Small intestine (tissue), 7 donors: Measurements from ENCODE around the gene ADGRL3. TPM values are rescaled to one million over a fixed set of nuclear protein-coding genes. Genes with fewer than 3 reads are reported as not detected.
"Not testable (repeated sequence)": the region's sequence is repeated elsewhere in the genome, so short reads cannot be mapped to it uniquely, and the experiment has no call there.

Experiments used
- DNase-seq, 2 donors: peaks; one replicate each; pipeline versions ENCODE4 v3.0.0 to v3.0.0-alpha.2; 2013
- FAIRE-seq: peaks from 2 replicates; lab custom pipeline; 2012; peaks lifted over from hg19 to GRCh38; lab: Jason Lieb, UNC
- H3K27ac ChIP-seq, 3 donors: one replicate each; pipeline ENCODE4 v1.5.1; 2013; ENCODE audit warnings: low read length in 2 of 3, mild to moderate bottlenecking in 2 of 3, control low read depth in 1 of 3, inconsistent platforms in 1 of 3, low read depth in 1 of 3, moderate library complexity in 1 of 3
- H3K27me3 ChIP-seq, 3 donors: one replicate each; pipeline ENCODE4 v1.6.1; 2013; ENCODE audit warnings: low read length in 3 of 3, inconsistent platforms in 1 of 3; ENCODE audit not compliant: control insufficient read depth in 3 of 3, insufficient read depth in 3 of 3
- H3K36me3 ChIP-seq, 3 donors: one replicate each; pipeline ENCODE4 v1.6.1; 2013; ENCODE audit warnings: low read length in 3 of 3, inconsistent platforms in 1 of 3, low read depth in 1 of 3, mild to moderate bottlenecking in 1 of 3, moderate library complexity in 1 of 3; ENCODE audit not compliant: control insufficient read depth in 3 of 3, insufficient read depth in 2 of 3
- H3K4me1 ChIP-seq, 3 donors: one replicate each; pipeline ENCODE4 v1.6.1; 2013; ENCODE audit warnings: low read length in 2 of 3, inconsistent platforms in 1 of 3, low read depth in 1 of 3, mild to moderate bottlenecking in 1 of 3, moderate library complexity in 1 of 3; ENCODE audit not compliant: control insufficient read depth in 3 of 3, insufficient read depth in 2 of 3
- H3K4me3 ChIP-seq, 3 donors: one replicate each; pipeline ENCODE4 v1.5.1; 2013; ENCODE audit warnings: low read length in 3 of 3, control low read depth in 1 of 3, inconsistent platforms in 1 of 3, low read depth in 1 of 3, mild to moderate bottlenecking in 1 of 3, moderate library complexity in 1 of 3
- H3K9me3 ChIP-seq, 2 donors: one replicate each; pipeline ENCODE4 v1.6.1; 2013; ENCODE audit warnings: low read depth in 1 of 2, low read length in 1 of 2; ENCODE audit not compliant: control insufficient read depth in 2 of 2, insufficient read depth in 1 of 2
- WGBS, 3 donors: extraction: QIAGEN DNeasy Blood & Tissue Kit; methylation state at CpG; one replicate each; pipeline ENCODE4 v1.1.7; 2013; 5-methylcytosine and 5-hydroxymethylcytosine counted together
- polyA plus RNA-seq, 4 donors: library from polyadenylated mRNA; stranded (reverse) in 3 of 4; unstranded in 1 of 4; fragments of 200-250 nt in 3 of 4; fragments of 120-200 nt in 1 of 4; gene quantifications; one replicate each; pipeline versions ENCODE4 v1.2.1 to v1.2.3, GENCODE V29; 2013
- donor health status: healthy with polysubstance abuse.
- donor health status: control.
- donor health status: control.
- donor health status: Bipolar disorder and iron deficiency.
- donor health status: healthy.

Gene ADGRL3
- polyA plus RNA-seq, 4 donors, result under 0.01 to 7.9 (median 1.3) TPM

DNA sequence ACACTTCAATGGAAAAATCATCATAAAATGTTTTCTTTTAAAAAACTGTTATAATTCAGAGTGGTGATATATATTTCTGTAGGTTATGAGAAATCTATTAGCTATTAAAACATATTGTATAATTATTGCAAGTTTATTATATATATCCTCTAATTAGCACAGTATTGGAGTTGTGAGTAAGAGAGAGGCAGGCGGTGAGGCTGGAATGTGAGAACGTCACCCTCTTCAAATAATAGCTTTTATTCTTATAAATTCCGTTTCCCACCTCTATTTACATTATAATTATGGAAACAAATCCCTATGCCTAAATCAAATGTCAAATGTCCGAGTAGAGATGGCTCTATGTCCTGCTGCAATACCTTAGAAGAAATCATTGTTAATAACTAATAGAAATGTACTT, 292.9 kb downstream of the ADGRL3 start:
- 73 to 82% (median 80%) methylated on average over 4 of the region's 4 CpGs for WGBS, 3 donors
- DNase-seq (no peak), FAIRE-seq (no peak)
- Histone ChIP-seq H3K36me3 (no peaks in the 10 kb centered on the region), H3K9me3 (no peaks in the 10 kb centered on the region), H3K27me3 (no peaks in the 10 kb centered on the region), H3K4me3 (no peak overlapping the region), H3K4me1 (no peaks in the 10 kb centered on the region), H3K27ac (no peak overlapping the region)

DNA sequence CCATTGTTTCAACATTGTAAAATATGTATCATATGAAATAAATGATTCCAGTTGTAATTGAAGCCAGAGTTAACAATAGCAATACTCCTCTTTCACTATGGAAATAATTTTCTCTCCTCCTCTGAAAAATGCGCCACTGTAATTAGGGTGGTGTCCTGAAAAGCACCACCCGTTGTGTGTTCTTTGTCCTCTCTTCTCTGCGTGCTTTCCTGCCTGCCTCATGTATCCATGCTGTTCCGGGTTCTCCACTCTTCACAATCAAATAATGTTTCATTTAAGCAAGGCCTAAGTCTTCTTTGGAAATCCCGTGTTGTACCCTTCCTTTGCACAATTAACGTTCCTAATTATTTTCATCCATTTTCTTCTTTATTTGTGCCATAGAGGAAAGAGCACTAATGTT, 293.3 kb downstream of the ADGRL3 start:
- no peak for FAIRE-seq
- no peaks in the 10 kb centered on the region for H3K9me3 ChIP-seq
- H3K36me3 ChIP-seq, result no peaks in the 10 kb centered on the region

DNA sequence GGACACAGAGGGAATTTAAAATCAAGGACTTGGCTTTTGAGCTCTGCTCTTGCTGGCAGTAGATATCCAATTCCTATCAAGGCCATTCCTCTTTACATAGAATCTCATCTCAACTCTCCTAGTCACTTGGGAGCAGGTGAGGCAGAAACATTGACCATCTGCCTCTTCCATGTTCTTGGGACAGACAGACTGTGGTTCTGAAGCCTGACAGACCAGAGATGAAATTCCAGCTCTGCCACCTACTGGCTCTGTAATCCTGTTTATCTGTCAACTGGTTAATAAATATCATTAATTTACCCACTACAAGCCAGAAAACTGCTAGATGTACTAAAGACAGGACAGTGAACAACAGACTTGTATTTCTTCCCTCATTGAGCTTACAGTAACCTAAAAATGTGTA, 300.8 kb downstream of the ADGRL3 start:
- H3K27me3 ChIP-seq, result no peaks in the 10 kb centered on the region
- H3K4me3 ChIP-seq, result no peak overlapping the region
- DNase-seq (peak; percentile 5 to 32), FAIRE-seq (no peak)
- no peaks in the 10 kb centered on the region for H3K9me3 ChIP-seq
- no peaks in the 10 kb centered on the region for H3K36me3 ChIP-seq
- H3K27ac ChIP-seq, result no peak overlapping the region
- H3K4me1 ChIP-seq, result no peaks in the 10 kb centered on the region

More for the DNA sequence above, 293.3 kb downstream of the ADGRL3 start:
- Histone ChIP-seq H3K4me3 (no peak overlapping the region), H3K4me1 (no peaks in the 10 kb centered on the region), H3K27ac (no peak overlapping the region), H3K27me3 (no peaks in the 10 kb centered on the region)
- 77 to 88% (median 80%) methylated on average over 6 of the region's 6 CpGs for WGBS, 3 donors
- DNase-seq, result no peak

DNA sequence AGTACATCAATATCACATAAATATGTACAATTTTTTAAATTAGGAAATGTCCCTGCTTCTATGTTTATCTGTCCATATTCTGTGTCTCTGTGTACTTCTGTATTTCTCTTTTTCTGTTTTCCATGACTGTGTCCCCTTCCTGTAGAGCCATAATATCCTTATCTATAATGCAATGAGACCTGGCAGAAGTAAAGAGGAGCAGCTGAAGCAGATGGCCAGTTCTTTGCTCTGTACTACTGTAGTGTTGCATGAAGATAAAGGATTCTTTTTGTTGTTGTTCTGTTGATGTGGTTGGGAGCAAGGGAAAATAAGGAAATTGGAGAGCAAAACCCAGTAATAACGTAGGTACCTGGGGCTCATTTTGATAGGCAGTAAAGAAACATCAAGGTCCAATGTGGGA, 301.7 kb downstream of the ADGRL3 start:
- H3K27ac ChIP-seq, result no peak overlapping the region
- no peaks in the 10 kb centered on the region for H3K4me1 ChIP-seq
- H3K4me3 ChIP-seq, result no peak overlapping the region
- DNase-seq, result no peak
- H3K9me3 ChIP-seq, result no peaks in the 10 kb centered on the region
- 11 to 49% (median 21%) methylated on average over 1 of the region's 1 CpG for WGBS, 3 donors
- H3K27me3 ChIP-seq, result no peaks in the 10 kb centered on the region
- FAIRE-seq, result no peak
- H3K36me3 ChIP-seq, result no peaks in the 10 kb centered on the region

DNA sequence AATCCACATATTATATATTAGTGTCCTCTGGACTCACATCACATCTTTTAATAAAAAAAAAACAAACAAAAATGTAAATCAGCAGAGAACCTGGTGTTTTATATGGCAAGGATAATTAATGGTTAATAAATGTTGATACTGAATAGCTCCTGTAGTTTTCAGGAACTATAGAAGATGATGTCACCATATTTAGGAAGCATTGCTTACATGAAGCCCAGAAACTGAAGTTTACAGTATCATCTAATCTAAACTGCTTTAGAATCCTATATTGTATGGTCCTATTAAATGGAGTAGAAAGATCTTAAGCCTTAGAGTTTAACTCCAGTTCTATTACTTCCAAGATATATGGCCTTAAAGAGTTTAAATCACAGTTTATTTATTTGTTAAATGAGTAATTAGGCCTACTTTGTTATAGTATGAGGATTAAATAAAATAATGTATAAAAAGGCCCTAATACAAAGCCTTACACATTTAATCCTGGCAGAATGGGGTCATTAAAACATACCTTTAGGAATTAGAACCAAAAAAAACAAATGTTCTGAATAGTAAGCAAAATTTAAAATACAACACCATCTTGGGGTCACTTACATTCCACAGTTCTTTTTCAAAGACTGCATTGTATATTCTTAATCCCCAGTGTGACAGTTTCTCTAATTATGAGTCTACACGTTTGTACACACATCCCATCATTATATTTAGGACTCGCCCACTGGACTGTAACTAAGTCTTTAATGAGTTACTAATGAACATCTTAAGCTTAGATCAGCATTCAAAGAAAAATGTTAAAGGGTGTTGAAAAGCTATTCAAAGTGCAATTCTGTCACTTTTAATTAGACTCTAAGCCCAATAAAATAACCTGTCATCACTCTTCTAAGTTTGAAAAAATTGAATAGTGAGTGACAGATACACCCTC, 305.9 kb downstream of the ADGRL3 start:
- H3K27ac ChIP-seq, result no peak overlapping the region
- H3K4me3 ChIP-seq, result no peak overlapping the region
- no peaks in the 10 kb centered on the region for H3K36me3 ChIP-seq
- WGBS, 3 donors, result 50 to 68% (median 57%) methylated on average over 2 of the region's 2 CpGs
- no peaks in the 10 kb centered on the region for H3K9me3 ChIP-seq
- H3K4me1 ChIP-seq, result no peaks in the 10 kb centered on the region
- FAIRE-seq (no peak), DNase-seq (no peak)
- H3K27me3 ChIP-seq, result no peaks in the 10 kb centered on the region

DNA sequence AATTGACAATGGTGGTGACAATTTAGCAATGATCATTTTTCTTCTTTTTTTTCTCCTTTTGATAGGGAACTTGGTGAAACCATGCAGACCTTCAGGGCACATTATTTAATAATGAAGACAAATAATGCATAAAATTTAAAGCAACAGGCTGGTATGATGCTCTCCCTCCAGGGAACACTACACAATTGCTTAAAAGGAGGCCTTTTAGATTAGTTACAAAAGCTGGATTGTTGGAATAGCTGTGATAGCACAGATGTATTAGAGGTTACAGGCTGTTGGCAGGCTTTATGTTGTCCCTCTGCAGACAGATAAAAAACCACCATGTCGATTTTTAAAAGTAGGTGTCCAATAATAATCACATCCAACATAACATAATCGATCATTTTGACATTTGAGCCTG, 307.0 kb downstream of the ADGRL3 start:
- no peak for DNase-seq
- WGBS, 3 donors, result 52 to 58% (median 55%) methylated on average over 2 of the region's 2 CpGs
- no peaks in the 10 kb centered on the region for H3K36me3 ChIP-seq
- H3K9me3 ChIP-seq, result no peaks in the 10 kb centered on the region
- H3K4me1 ChIP-seq, result no peaks in the 10 kb centered on the region
- H3K4me3 ChIP-seq, result no peak overlapping the region
- no peak overlapping the region for H3K27ac ChIP-seq
- no peak for FAIRE-seq
- H3K27me3 ChIP-seq, result no peaks in the 10 kb centered on the region

DNA sequence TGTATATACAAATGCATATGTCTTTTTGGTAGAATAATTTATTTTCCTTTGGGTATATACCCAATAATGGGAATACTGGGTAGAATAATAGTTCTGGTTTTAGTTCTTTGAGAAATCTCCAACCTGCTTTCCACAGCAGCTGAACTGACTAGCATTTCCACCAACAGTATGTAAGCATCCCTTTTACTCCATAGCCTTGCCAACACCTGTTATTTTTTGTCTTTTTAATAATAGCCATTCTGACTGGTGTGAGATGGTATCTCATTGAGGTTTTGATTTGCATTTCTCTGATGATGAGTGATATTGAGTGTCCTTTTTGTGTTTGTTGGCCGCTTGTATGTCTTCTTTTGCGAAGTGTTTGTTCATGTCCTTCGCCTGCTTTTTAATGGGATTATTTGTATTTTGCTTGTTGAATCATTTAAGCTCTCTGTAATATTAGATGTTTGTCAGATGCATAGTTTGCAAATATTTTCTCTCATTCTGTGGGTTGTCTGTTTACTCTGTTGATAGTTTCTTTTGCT, 309.7 kb downstream of the ADGRL3 start:
- not testable (repeated sequence) for FAIRE-seq, H3K36me3 ChIP-seq, H3K4me1 ChIP-seq, H3K4me3 ChIP-seq, DNase-seq, H3K27me3 ChIP-seq, H3K9me3 ChIP-seq, H3K27ac ChIP-seq
- 85 to 96% (median 86%) methylated on average over 3 of the region's 3 CpGs for WGBS, 3 donors

DNA sequence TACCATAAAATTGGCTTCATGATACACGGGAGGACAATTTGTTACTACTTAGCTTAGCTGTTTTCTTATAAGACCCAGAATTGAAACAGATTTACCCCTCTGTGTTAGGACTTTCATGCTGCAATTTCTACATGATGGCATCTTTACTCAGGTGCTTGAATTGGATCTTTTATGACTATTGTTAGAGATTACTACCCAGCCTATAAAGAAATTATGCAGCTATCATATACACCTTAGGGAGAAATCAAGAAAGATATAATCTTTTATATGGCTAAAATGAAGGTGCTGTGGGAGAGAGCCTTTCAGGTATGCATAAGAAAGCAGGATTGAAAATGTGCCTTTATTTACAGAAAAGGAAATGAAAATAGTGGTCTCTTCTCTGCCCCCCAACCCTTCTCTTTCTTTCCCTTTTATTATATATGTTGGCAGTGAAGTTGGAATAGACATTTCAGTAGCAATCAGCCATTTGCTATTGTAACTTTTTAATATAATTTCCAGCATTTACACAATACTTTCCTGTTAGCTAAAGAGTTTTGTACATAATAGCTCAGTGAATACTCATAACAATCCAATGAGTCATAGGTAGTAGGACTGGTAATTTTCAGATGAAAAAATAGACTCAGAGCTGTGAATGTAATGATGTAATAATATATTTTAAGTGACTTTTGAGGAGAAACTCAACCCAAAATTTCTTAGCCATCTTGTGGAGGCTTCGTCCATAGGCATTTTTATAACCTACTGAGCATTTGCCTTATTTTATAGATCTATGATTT, 311.8 kb downstream of the ADGRL3 start:
- 69 to 83% (median 76%) methylated on average over 2 of the region's 2 CpGs for WGBS, 3 donors
- H3K36me3 ChIP-seq, result no peaks in the 10 kb centered on the region
- FAIRE-seq (no peak), DNase-seq (no peak)
- H3K27me3 ChIP-seq, result no peaks in the 10 kb centered on the region
- no peaks in the 10 kb centered on the region for H3K9me3 ChIP-seq
- H3K4me3 ChIP-seq, result no peak overlapping the region
- no peaks in the 10 kb centered on the region for H3K4me1 ChIP-seq
- no peak overlapping the region for H3K27ac ChIP-seq
